Hepatocyte (in vitro differentiated cells): ENCODE measurements around the gene TMEM238. TPM values are rescaled to one million over a fixed set of nuclear protein-coding genes. Genes with fewer than 3 reads are reported as not detected.

ENCODE experiments used
- DNase-seq: peaks from one replicate; pipeline ENCODE4 v3.0.0-alpha.2; 2016; ENCODE audit warnings: low spot score
- H2AFZ ChIP-seq: fragments of 200-600 bp; sonication (generic); 2 replicates; pipeline ENCODE4 v1.6.0; 2016; ENCODE audit warnings: antibody characterized with exemption, mild to moderate bottlenecking
- H3K27ac ChIP-seq: fragments of 200-600 bp; sonication (generic); 2 replicates; pipeline ENCODE4 v1.5.1; 2016; ENCODE audit warnings: mild to moderate bottlenecking
- H3K27me3 ChIP-seq: fragments of 200-600 bp; sonication (generic); 2 replicates; pipeline ENCODE4 v1.6.1; 2016
- H3K36me3 ChIP-seq: fragments of 200-600 bp; sonication (generic); replicated peaks from 2 replicates; pipeline ENCODE4 v1.5.1; 2016; ENCODE audit warnings: low read depth; ENCODE audit not compliant: insufficient read depth
- H3K4me1 ChIP-seq: fragments of 200-600 bp; sonication (generic); 2 replicates; pipeline ENCODE4 v1.5.1; 2016; ENCODE audit warnings: mild to moderate bottlenecking, moderate library complexity; ENCODE audit not compliant: insufficient read depth
- H3K4me2 ChIP-seq: fragments of 200-600 bp; sonication (generic); 2 replicates; pipeline ENCODE4 v1.6.0; 2016
- H3K4me3 ChIP-seq: fragments of 200-600 bp; sonication (generic); 2 replicates; pipeline ENCODE4 v1.5.1; 2016; ENCODE audit warnings: mild to moderate bottlenecking
- H3K79me2 ChIP-seq: fragments of 200-600 bp; sonication (generic); 2 replicates; pipeline ENCODE4 v1.6.0; 2017; ENCODE audit warnings: mild to moderate bottlenecking
- H3K9me2 ChIP-seq: fragments of 200-600 bp; sonication (generic); replicated peaks from 2 replicates; pipeline ENCODE4 v1.6.0; 2017; ENCODE audit warnings: mild to moderate bottlenecking; ENCODE audit not compliant: insufficient read depth
- H3K9me3 ChIP-seq: fragments of 200-600 bp; sonication (generic); 2 replicates; pipeline ENCODE4 v1.5.1; 2016; ENCODE audit warnings: low read depth, mild to moderate bottlenecking
- H4K20me1 ChIP-seq: fragments of 200-600 bp; sonication (generic); 2 replicates; pipeline ENCODE4 v1.6.0; 2016; ENCODE audit warnings: mild to moderate bottlenecking; ENCODE audit not compliant: insufficient read depth, poor library complexity, severe bottlenecking
- CTCF ChIP-seq: fragments of 200-600 bp; sonication (generic); IDR thresholded peaks from 2 replicates; pipeline ENCODE4 v1.5.1; 2016; ENCODE audit warnings: antibody characterized with exemption, mild to moderate bottlenecking; ENCODE audit not compliant: poor library complexity
- EZH2 ChIP-seq: fragments of 200-600 bp; sonication (generic); IDR thresholded peaks from 2 replicates; pipeline ENCODE4 v1.6.1; 2016; ENCODE audit warnings: antibody characterized with exemption, mild to moderate bottlenecking, borderline replicate concordance
- EZH2phosphoT487 ChIP-seq: fragments of 200-600 bp; sonication (generic); IDR thresholded peaks from one replicate; pipeline ENCODE4 v1.6.1; 2018; ENCODE audit warnings: antibody characterized with exemption, mild to moderate bottlenecking, low read depth, moderate library complexity; ENCODE audit not compliant: unreplicated experiment, severe bottlenecking
- WGBS: methylation state at CpG from one replicate; pipeline ENCODE4 v1.1.6; 2016; ENCODE audit warnings: low lambda C conversion rate; ENCODE audit errors: missing lambda C conversion rate; 5-methylcytosine and 5-hydroxymethylcytosine counted together
- polyA plus RNA-seq: library from polyadenylated mRNA; unstranded; fragments of >200 nt; fragmentation: Nextera tagmentation; extraction: Ambion mirVana; gene quantifications from 2 replicates; pipeline ENCODE4 v1.2.1, GENCODE V29; 2016
- total RNA-seq: library from RNA; depleted of rRNA; stranded (reverse); fragments of >200 nt; gene quantifications from 2 replicates; pipeline ENCODE4 v1.2.3, GENCODE V29; 2014

Gene TMEM238
- total and polyA plus RNA-seq, 2 experiments from 2014 or later, result 9.1 to 29.6 TPM

DNA sequence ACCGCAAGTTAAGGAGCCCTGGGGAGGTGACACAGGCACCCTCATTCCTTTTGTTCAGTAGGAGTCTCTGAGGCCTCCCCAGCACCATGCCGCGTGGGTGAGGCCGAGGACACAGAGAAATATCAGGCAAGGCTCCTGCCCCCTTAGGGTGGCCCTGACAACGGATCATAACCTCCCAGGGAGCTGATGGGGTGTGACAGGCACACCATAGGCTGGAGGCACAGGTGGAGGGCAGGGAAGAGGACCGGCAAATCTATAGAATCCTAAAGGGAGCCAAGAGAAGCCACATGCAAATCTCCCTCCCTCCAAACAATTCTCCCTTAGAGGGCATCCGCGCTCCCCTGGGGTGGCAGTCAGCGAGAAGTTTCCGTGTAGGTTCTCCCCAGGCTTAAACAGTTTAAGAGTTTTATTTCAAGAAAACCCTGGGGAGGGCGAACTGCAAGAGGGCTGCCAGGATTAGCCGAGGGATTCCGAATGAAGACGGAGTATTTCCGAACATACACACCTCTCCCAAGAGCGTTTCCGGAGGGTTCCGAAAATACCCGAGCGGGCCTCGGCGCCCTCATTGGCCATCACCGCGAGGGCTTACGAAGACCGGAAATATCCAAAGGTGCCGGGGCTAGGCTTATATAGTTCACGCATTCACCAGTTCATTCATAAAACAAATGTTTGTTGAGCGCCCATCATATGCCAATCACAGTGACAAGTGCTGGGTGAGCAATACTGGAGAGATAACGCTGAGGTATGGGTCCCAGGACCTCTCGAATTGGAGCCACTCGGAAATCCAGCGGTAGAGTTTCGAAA lies 1.0 kb upstream of the TMEM238 start:
- WGBS, result 6% methylated on average over 34 of the region's 34 CpGs
- H3K27ac ChIP-seq, result peak overlapping the region; percentile 87
- TF ChIP-seq CTCF (no peak), EZH2 (no peak), EZH2phosphoT487 (no peak)
- peak overlapping the region; percentile 15 for H3K4me3 ChIP-seq
- peaks cover 43% of the 10 kb centered on the region for H4K20me1 ChIP-seq
- no peaks in the 10 kb centered on the region for H3K36me3 ChIP-seq
- DNase-seq, result peak; percentile 95
- peaks cover 38% of the 10 kb centered on the region for H3K4me1 ChIP-seq
- H3K9me3 ChIP-seq, result no peaks in the 10 kb centered on the region
- no peaks in the 10 kb centered on the region for H3K27me3 ChIP-seq
- H2AFZ ChIP-seq, result peak overlapping the region; percentile 54
- H3K4me2 ChIP-seq, result peak overlapping the region; percentile 67
- H3K79me2 ChIP-seq, result peaks cover 53% of the 10 kb centered on the region
- no peaks in the 10 kb centered on the region for H3K9me2 ChIP-seq

DNA sequence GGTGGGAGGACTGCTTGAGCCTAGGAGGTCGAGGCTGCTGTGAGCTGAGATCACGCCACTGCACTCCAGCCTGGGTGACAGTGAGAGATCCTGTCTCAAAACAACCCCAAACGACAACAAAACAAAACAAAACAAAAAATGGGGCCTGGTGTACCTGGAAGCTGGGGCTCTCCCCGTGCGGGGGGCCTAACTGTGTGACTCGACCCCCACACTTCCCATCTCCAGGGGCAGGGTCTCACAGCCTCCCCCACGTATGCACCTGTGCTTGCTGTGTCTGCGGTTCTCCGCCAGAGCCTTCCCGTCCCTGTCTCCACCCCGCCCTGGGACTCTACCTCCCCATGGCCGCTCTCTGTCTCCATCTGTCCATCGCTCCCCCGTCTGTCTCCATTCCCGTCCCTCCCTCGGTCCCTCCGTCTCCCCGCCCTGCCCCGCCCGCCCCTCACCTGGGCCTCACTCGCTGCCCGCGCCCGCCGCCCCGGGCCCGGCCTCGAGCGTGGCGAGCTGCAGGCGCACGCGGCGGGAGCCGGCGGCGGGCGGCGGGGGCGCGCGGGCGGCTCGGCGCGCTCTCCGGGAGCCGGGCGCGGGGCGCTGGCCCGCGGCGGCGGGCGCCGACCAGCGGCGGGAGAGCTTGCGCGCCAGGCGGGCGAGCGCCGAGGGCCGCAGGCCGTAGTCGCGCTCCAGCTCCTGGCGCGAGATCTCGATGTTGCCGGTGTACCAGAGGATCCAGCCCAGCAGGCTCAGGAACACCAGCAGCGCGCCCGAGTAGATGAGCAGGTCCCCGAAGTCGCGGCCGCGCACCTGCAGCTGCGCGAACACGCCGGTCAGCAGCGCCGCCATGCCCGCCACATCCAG lies 587 bp downstream of the TMEM238 start:
- peaks cover 35% of the 10 kb centered on the region for H3K4me1 ChIP-seq
- no peaks in the 10 kb centered on the region for H3K9me3 ChIP-seq
- no peaks in the 10 kb centered on the region for H3K9me2 ChIP-seq
- peak overlapping the region; percentile 75 for H2AFZ ChIP-seq
- H3K36me3 ChIP-seq, result no peaks in the 10 kb centered on the region
- peak; percentile 86 for DNase-seq
- 9% methylated on average over 55 of the region's 88 CpGs for WGBS
- H3K27me3 ChIP-seq, result no peaks in the 10 kb centered on the region
- peaks cover 42% of the 10 kb centered on the region for H3K79me2 ChIP-seq
- peak overlapping the region; percentile 90 for H3K4me2 ChIP-seq
- H3K4me3 ChIP-seq, result peak overlapping the region; percentile 1
- peaks cover 27% of the 10 kb centered on the region for H4K20me1 ChIP-seq
- TF ChIP-seq EZH2phosphoT487 (no peak), EZH2 (no peak), CTCF (peak; percentile 11)
- peak overlapping the region; percentile 87 for H3K27ac ChIP-seq

DNA sequence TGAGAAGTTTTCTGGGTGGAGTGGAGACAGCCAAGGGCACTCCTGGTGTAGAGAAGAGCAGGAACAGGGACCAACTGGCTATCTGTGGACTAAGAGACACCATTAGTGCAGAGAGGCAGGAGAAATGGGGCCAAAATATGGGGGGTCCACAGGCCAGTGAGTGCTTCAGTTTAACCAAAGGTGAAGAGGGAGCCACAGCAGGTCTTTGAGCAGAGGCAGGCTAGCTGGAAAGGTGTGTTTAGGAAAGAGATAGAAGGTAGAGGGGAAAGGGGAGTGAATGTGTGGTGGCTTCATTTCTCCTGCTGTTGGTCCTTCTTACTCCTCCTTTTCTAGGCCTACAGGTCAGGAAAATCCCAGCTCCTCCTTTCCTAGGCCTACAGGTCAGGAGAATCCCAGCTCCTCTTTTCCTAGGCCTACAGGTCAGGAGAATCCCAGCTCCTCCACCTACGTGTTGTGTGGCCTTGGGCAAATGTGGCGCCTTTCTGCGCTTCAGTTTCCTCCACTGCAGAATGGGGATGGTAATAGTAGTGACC lies 1.5 kb downstream of the TMEM238 start:
- Histone ChIP-seq H3K27me3 (no peaks in the 10 kb centered on the region), H3K4me2 (peak overlapping the region; percentile 90), H3K79me2 (peaks cover 33% of the 10 kb centered on the region), H3K27ac (no peak overlapping the region), H3K4me1 (peaks cover 30% of the 10 kb centered on the region), H2AFZ (no peak overlapping the region), H3K4me3 (no peak overlapping the region), H3K9me3 (no peaks in the 10 kb centered on the region), H3K9me2 (no peaks in the 10 kb centered on the region), H4K20me1 (peaks cover 17% of the 10 kb centered on the region), H3K36me3 (no peaks in the 10 kb centered on the region)
- DNase-seq, result no peak
- no peak for TF ChIP-seq EZH2phosphoT487
- no peak for TF ChIP-seq EZH2
- no peak for TF ChIP-seq CTCF
- WGBS, result 100% methylated on average over 3 of the region's 3 CpGs
